D721Med (cell line): ENCODE data around the gene PTPRR.

ENCODE experiments used
- DNase-seq: peaks from one replicate; pipeline ENCODE4 v3.0.0; 2011; ENCODE audit warnings: low spot score; ENCODE audit not compliant: insufficient read length
- FAIRE-seq: peaks from 2 replicates; lab custom pipeline; 2011; peaks lifted over from hg19 to GRCh38; lab: Jason Lieb, UNC
- TF ChIP-seq, protein P1 (sequence below): IDR thresholded peaks from 2 replicates; pipeline ENCODE4 v1.5.1; 2012; ENCODE audit warnings: mild to moderate bottlenecking, control low read depth; ENCODE audit not compliant: insufficient read depth; ENCODE audit errors: missing control alignments

Gene PTPRR

DNA sequence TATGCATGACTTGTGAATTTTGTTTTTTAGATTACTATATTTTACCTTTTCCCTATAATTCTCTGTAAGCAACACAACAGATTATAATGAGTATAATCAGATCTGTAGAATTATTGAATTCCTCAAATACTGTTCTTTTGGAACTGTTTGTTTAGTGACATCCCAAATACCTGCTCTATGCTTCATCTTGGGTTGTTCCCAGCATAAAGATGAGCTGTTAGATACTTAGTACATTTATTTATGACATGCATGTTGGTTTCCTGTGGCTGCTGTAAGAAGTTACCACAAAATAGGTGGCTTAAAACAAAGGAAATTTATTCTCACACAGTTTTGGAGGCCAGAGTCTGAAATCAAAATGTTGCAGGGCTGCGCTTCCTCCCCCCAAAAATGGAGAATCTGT, 78.4 kb downstream of the PTPRR start:
- DNase-seq (no peak), FAIRE-seq (no peak)
- TF ChIP-seq, protein P1, sequence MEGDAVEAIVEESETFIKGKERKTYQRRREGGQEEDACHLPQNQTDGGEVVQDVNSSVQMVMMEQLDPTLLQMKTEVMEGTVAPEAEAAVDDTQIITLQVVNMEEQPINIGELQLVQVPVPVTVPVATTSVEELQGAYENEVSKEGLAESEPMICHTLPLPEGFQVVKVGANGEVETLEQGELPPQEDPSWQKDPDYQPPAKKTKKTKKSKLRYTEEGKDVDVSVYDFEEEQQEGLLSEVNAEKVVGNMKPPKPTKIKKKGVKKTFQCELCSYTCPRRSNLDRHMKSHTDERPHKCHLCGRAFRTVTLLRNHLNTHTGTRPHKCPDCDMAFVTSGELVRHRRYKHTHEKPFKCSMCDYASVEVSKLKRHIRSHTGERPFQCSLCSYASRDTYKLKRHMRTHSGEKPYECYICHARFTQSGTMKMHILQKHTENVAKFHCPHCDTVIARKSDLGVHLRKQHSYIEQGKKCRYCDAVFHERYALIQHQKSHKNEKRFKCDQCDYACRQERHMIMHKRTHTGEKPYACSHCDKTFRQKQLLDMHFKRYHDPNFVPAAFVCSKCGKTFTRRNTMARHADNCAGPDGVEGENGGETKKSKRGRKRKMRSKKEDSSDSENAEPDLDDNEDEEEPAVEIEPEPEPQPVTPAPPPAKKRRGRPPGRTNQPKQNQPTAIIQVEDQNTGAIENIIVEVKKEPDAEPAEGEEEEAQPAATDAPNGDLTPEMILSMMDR, result no peak

GRCh38 chr12:70840656-70841350, 79.7 kb downstream of the PTPRR start:
- FAIRE-seq (no peak), DNase-seq (no peak)
- TF ChIP-seq, protein P1, result no peak

DNA sequence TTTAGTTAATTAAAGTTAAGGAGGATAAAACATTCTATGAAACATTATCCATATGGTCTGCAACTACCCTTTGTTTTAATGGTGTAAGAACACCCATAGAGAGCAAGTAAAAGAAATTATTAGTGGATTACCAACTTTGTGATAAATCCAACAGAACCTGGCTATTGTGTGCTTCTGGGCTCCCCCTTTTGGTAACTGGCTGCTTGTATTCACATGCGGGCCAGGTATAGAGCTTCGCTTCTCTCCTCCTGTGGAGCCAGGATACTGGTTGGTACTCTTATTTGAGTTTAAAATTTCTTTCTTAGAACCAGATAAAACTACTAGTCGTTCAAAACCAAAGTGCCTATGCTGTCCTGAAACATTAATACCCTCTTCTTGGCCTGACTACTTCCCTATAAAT, 81.0 kb downstream of the PTPRR start:
- TF ChIP-seq, protein P1, result no peak
- FAIRE-seq (no peak), DNase-seq (no peak)

DNA sequence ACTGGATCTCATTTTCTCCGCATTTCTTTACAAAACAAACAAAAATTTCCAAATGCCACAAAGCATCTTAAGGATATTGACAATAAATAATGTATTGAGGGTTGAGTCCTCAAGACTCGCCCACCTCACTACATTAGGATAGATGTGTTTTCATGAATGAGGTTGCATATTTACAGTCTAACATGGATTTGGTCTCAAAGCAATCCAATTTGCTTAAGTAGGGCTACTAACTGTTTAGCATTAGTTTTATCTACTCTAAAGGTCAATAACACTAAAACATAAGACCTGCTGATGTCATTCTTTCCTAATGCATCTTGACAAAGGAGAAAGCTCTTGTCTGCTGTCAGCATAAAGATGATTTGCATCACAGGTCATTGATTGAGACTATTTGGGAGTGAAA, 82.4 kb downstream of the PTPRR start:
- no peak for FAIRE-seq
- TF ChIP-seq, protein P1, result no peak
- DNase-seq, result no peak

GRCh38 chr12:70837026-70837425, 83.5 kb downstream of the PTPRR start:
- FAIRE-seq (no peak), DNase-seq (no peak)
- TF ChIP-seq, protein P1, result no peak

GRCh38 chr12:70835948-70836347, 84.6 kb downstream of the PTPRR start:
- no peak for DNase-seq

DNA sequence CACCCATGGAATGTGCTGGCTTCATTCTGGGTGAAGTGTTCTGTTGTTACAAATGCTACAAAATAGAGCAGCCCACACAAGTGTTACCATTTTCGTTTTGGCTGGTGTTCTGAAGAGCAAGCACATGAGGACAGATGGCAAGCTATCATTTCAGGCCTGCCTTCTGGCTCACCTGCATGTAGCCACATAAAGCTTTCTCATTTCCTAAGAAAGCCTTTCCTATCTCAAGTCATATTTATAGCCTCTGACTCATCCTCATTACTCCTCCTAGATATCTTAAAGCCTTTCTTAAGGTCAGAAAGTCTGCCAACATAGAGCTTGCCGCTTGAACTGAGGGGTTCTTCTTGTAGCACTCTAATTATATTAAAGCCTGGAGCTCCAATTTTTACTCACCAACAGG, 89.0 kb downstream of the PTPRR start:
- TF ChIP-seq, protein P1, result no peak
- DNase-seq (no peak), FAIRE-seq (no peak)

More at GRCh38 chr12:70835948-70836347, 84.6 kb downstream of the PTPRR start:
- FAIRE-seq, result no peak
- TF ChIP-seq, protein P1, result no peak
